H9 (cell line): ENCODE data around the gene ASB18. TPM values are rescaled to one million over a fixed set of nuclear protein-coding genes. Genes with fewer than 3 reads are reported as not detected.

Experiments
- DNase-seq: peaks from one replicate; pipeline ENCODE4 v3.0.0-alpha.2; 2017
- H2AFZ ChIP-seq: one replicate; pipeline ENCODE4 v1.6.1; 2013; ENCODE audit warnings: mild to moderate bottlenecking, low read length, control low read depth, moderate library complexity
- H2AK5ac ChIP-seq: 2 replicates; pipeline ENCODE4 v1.6.1; 2013; ENCODE audit warnings: low read length, control low read depth, mixed read lengths; ENCODE audit not compliant: insufficient read length
- H2BK120ac ChIP-seq: one replicate; pipeline ENCODE4 v1.6.1; 2013; ENCODE audit warnings: low read depth, mild to moderate bottlenecking, low read length, control low read depth, inconsistent platforms; ENCODE audit not compliant: poor library complexity, severe bottlenecking
- H2BK12ac ChIP-seq: 2 replicates; pipeline ENCODE4 v1.6.1; 2013; ENCODE audit warnings: low read length, control low read depth, mixed read lengths, low read depth; ENCODE audit not compliant: insufficient read length
- H2BK15ac ChIP-seq: 2 replicates; pipeline ENCODE4 v1.6.1; 2013; ENCODE audit warnings: low read depth, low read length, control low read depth
- H2BK20ac ChIP-seq: one replicate; pipeline ENCODE4 v1.6.1; 2013; ENCODE audit warnings: low read depth, mild to moderate bottlenecking, low read length, control low read depth, inconsistent platforms; ENCODE audit not compliant: poor library complexity, severe bottlenecking
- H2BK5ac ChIP-seq: 2 replicates; pipeline ENCODE4 v1.6.1; 2013; ENCODE audit warnings: low read length, control low read depth, mixed read lengths; ENCODE audit not compliant: insufficient read length
- H3K14ac ChIP-seq: 2 replicates; pipeline ENCODE4 v1.6.1; 2013; ENCODE audit warnings: low read length, control low read depth; ENCODE audit not compliant: insufficient read depth
- H3K18ac ChIP-seq: 2 replicates; pipeline ENCODE4 v1.6.1; 2013; ENCODE audit warnings: low read depth, mild to moderate bottlenecking, mixed read lengths, low read length, control low read depth; ENCODE audit not compliant: insufficient read length
- H3K23ac ChIP-seq: 2 replicates; pipeline ENCODE4 v1.6.1; 2013; ENCODE audit warnings: low read length, control low read depth, mixed read lengths, low read depth; ENCODE audit not compliant: insufficient read length
- H3K23me2 ChIP-seq: 2 replicates; pipeline ENCODE4 v1.6.1; 2013; ENCODE audit warnings: low read depth, mild to moderate bottlenecking, mixed read lengths, low read length, control low read depth; ENCODE audit not compliant: insufficient read length, poor library complexity, severe bottlenecking
- H3K27ac ChIP-seq: 2 replicates; pipeline ENCODE4 v1.5.1; 2013; ENCODE audit warnings: low read length, control low read depth, mixed read lengths, low read depth; ENCODE audit not compliant: insufficient read length
- H3K27me3 ChIP-seq: 2 replicates; pipeline ENCODE4 v1.6.1; 2013; ENCODE audit warnings: low read length, control low read depth, inconsistent platforms; ENCODE audit not compliant: insufficient read depth
- H3K4ac ChIP-seq: 2 replicates; pipeline ENCODE4 v1.6.1; 2013; ENCODE audit warnings: low read depth, mild to moderate bottlenecking, control low read depth, inconsistent platforms, low read length, moderate library complexity
- H3K4me1 ChIP-seq: 2 replicates; pipeline ENCODE4 v1.6.1; 2013; ENCODE audit warnings: low read length, control low read depth, inconsistent platforms; ENCODE audit not compliant: insufficient read depth
- H3K4me2 ChIP-seq: 2 replicates; pipeline ENCODE4 v1.6.1; 2013; ENCODE audit warnings: low read length, control low read depth, mixed read lengths; ENCODE audit not compliant: insufficient read length, insufficient read depth
- H3K56ac ChIP-seq: 2 replicates; pipeline ENCODE4 v1.6.1; 2013; ENCODE audit warnings: low read depth, mild to moderate bottlenecking, mixed read lengths, low read length, control low read depth; ENCODE audit not compliant: insufficient read length
- H3K79me1 ChIP-seq: 2 replicates; pipeline ENCODE4 v1.6.1; 2013; ENCODE audit warnings: low read depth, mild to moderate bottlenecking, moderate library complexity, low read length, control low read depth, inconsistent platforms; ENCODE audit not compliant: insufficient read depth, poor library complexity, severe bottlenecking
- H3K79me2 ChIP-seq: 2 replicates; pipeline ENCODE4 v1.6.1; 2013; ENCODE audit warnings: low read length, control low read depth, inconsistent platforms; ENCODE audit not compliant: insufficient read depth
- H3K9ac ChIP-seq: 2 replicates; pipeline ENCODE4 v1.6.1; 2013; ENCODE audit warnings: low read length, control low read depth, mixed read lengths; ENCODE audit not compliant: insufficient read length; ENCODE audit errors: extremely low read depth
- H3K9me3 ChIP-seq: one replicate; pipeline ENCODE4 v1.6.1; 2013; ENCODE audit warnings: low read depth, low read length, inconsistent platforms; ENCODE audit not compliant: control insufficient read depth
- H3T11ph ChIP-seq: one replicate; pipeline ENCODE4 v1.6.1; 2013; ENCODE audit warnings: mild to moderate bottlenecking, low read length, control low read depth, inconsistent platforms
- H4K20me1 ChIP-seq: one replicate; pipeline ENCODE4 v1.6.1; 2013; ENCODE audit not compliant: control insufficient read depth, insufficient read length, insufficient read depth
- H4K5ac ChIP-seq: 2 replicates; pipeline ENCODE4 v1.6.1; 2013; ENCODE audit warnings: low read depth, mild to moderate bottlenecking, mixed read lengths, low read length, control low read depth; ENCODE audit not compliant: insufficient read length
- H4K8ac ChIP-seq: replicated peaks from 2 replicates; pipeline ENCODE4 v1.6.1; 2013; ENCODE audit warnings: low read length, control low read depth, mixed read lengths, low read depth; ENCODE audit not compliant: insufficient read length
- H4K91ac ChIP-seq: 2 replicates; pipeline ENCODE4 v1.6.1; 2013; ENCODE audit warnings: low read depth, mild to moderate bottlenecking, moderate library complexity, mixed read lengths, low read length, control low read depth; ENCODE audit not compliant: insufficient read length
- H3K27ac Mint-ChIP-seq, 3 experiments: 2 replicates in 2 of 3; 3 replicates in 1 of 3; pipeline ENCODE4 v1.8.0; 2020 to 2021; ENCODE audit warnings: mixed read lengths in 3 of 3, mild to moderate bottlenecking in 1 of 3, moderate library complexity in 1 of 3
- H3K27me3 Mint-ChIP-seq: 2 replicates; pipeline ENCODE4 v1.8.0; 2021; ENCODE audit warnings: low read depth, mild to moderate bottlenecking, moderate library complexity, mixed read lengths
- H3K36me3 Mint-ChIP-seq, 3 experiments: 2 replicates in 2 of 3; 3 replicates in 1 of 3; pipeline ENCODE4 v1.8.0; 2020 to 2021; ENCODE audit warnings: low read depth in 3 of 3, mixed read lengths in 3 of 3; ENCODE audit not compliant: insufficient read depth in 1 of 3
- H3K4me1 Mint-ChIP-seq, 2 experiments: 2 replicates each; pipeline ENCODE4 v1.8.0; 2020; ENCODE audit warnings: mixed read lengths in 2 of 2
- H3K4me3 Mint-ChIP-seq, 2 experiments: 2 replicates in 1 of 2; 3 replicates in 1 of 2; pipeline ENCODE4 v1.8.0; 2020 to 2021; ENCODE audit warnings: mild to moderate bottlenecking in 2 of 2, mixed read lengths in 2 of 2, moderate library complexity in 1 of 2
- H3K9me3 Mint-ChIP-seq, 2 experiments: 2 replicates in 1 of 2; 3 replicates in 1 of 2; pipeline ENCODE4 v1.8.0; 2020; ENCODE audit warnings: mild to moderate bottlenecking in 2 of 2, mixed read lengths in 2 of 2, moderate library complexity in 1 of 2
- CTCF ChIP-seq: fragments of 200-600 bp; sonication (generic); conservative IDR thresholded peaks from 3 replicates; pipeline ENCODE4 v1.8.0; 2021; ENCODE audit warnings: antibody characterized with exemption, mild to moderate bottlenecking
- WGBS: extraction: QIAGEN DNeasy Blood & Tissue Kit; methylation state at CpG from one replicate; pipeline ENCODE4 v1.1.7; 2013; ENCODE audit warnings: missing lambda C conversion rate, low lambda C conversion rate, mixed read lengths; ENCODE audit not compliant: insufficient read length; ENCODE audit errors: extremely low coverage; 5-methylcytosine and 5-hydroxymethylcytosine counted together
- total RNA-seq: library from RNA; stranded (reverse); gene quantifications from 2 replicates; pipeline ENCODE4 v1.2.1, GENCODE V29; 2021

Gene ASB18
- total RNA-seq, 1 experiment from 2014 or later = not detected

- H4K20me1 ChIP-seq = peaks cover 2% of the 10 kb centered on the region
- H3K4me1 ChIP-seq = no peaks in the 10 kb centered on the region
- H2AFZ ChIP-seq = no peak overlapping the region
- no peak overlapping the region for H3K4me2 ChIP-seq
- no peak overlapping the region for H3K23ac ChIP-seq
- no peak overlapping the region for H2BK120ac ChIP-seq
- H3K23me2 ChIP-seq = no peaks in the 10 kb centered on the region
- H3K79me1 ChIP-seq = no peaks in the 10 kb centered on the region
- H2BK15ac ChIP-seq = no peak overlapping the region
- H2BK5ac ChIP-seq = no peak overlapping the region
- H3K4ac ChIP-seq = no peak overlapping the region
- no peak overlapping the region for H4K5ac ChIP-seq
- Mint-ChIP-seq H3K9me3 (no peaks in the 10 kb centered on the region; a peak in 1 of 5 replicates), H3K36me3 (no peaks in the 10 kb centered on the region), H3K27ac (no peak overlapping the region), H3K4me3 (no peak overlapping the region), H3K27me3 (peaks cover 29% of the 10 kb centered on the region), H3K4me1 (no peaks in the 10 kb centered on the region)
- no peak overlapping the region for H3K18ac ChIP-seq
- no peaks in the 10 kb centered on the region for H3K27me3 ChIP-seq
- no peak overlapping the region for H4K91ac ChIP-seq
- no peak overlapping the region for H3K56ac ChIP-seq
- H2BK12ac ChIP-seq = no peak overlapping the region
- H3K9me3 ChIP-seq = no peaks in the 10 kb centered on the region
- H3K9ac ChIP-seq = no peak overlapping the region
- no peak overlapping the region for H3K14ac ChIP-seq
- no peak overlapping the region for H3K27ac ChIP-seq
- H2BK20ac ChIP-seq = no peak overlapping the region
- H2AK5ac ChIP-seq = no peak overlapping the region
- no peaks in the 10 kb centered on the region for H3K79me2 ChIP-seq
- no peak for DNase-seq
- no CpG with 5 or more reads among the region's 3 CpGs for WGBS
- no peak overlapping the region for H4K8ac ChIP-seq
- H3T11ph ChIP-seq = no peak overlapping the region
- TF ChIP-seq CTCF = no peak
Observed at GRCh38 chr2:236246711-236247246, 17.4 kb downstream of the ASB18 start.
